ENCODE data around the gene ADAM23. TPM values are rescaled to one million over a fixed set of nuclear protein-coding genes. Genes with fewer than 3 reads are reported as not detected.

Gene ADAM23
- total and polyA plus RNA-seq, 2 experiments from 2014 or later = 11.8 to 15.9 TPM

GRCh38 chr2:206611191-206611590 is 167.9 kb downstream of the ADAM23 start:
- no peaks in the 10 kb centered on the region for H3K79me2 ChIP-seq (replicated peaks; ENCODE audit: insufficient read depth)
- H3K27me3 ChIP-seq (ENCODE audit: insufficient read depth) = no peaks in the 10 kb centered on the region
- H2AFZ ChIP-seq = no peak overlapping the region
- H3K4me2 ChIP-seq = no peak overlapping the region
- peaks cover 4% of the 10 kb centered on the region for H3K27me3 Mint-ChIP-seq (ENCODE audit: insufficient read depth, low read depth, poor library complexity)
- H4K20me1 ChIP-seq (replicated peaks; ENCODE audit: insufficient read depth) = no peaks in the 10 kb centered on the region
- peaks cover 3% of the 10 kb centered on the region; the same call in 2 of the 3 replicates for H3K36me3 Mint-ChIP-seq (ENCODE audit: low read depth)
- no peak for DNase-seq (ENCODE audit: low spot score)
- H3K27ac Mint-ChIP-seq = no peak overlapping the region
- H3K4me3 ChIP-seq = no peak overlapping the region
- no peak for ATAC-seq
- no peak overlapping the region for H3K4me3 Mint-ChIP-seq
- peaks cover 2% of the 10 kb centered on the region; the same call in 1 of the 3 replicates for H3K4me1 Mint-ChIP-seq
- H3K9me2 ChIP-seq (ENCODE audit: insufficient read depth) = no peaks in the 10 kb centered on the region
- H3K27ac ChIP-seq (ENCODE audit: low read depth) = no peak overlapping the region
- no peaks in the 10 kb centered on the region for H3F3A ChIP-seq (replicated peaks; ENCODE audit: low read depth)
- no peaks in the 10 kb centered on the region for H3K36me3 ChIP-seq (ENCODE audit: insufficient read depth)
- TF ChIP-seq JUNB (IDR thresholded peaks at IDR 0.05; ENCODE audit: unreplicated experiment) (no peak), ZNF114 (CRISPR knock-in tag; IDR thresholded peaks at IDR 0.05) (no peak), REST (IDR thresholded peaks at IDR 0.05; ENCODE audit: unreplicated experiment) (no peak), STAT1 (IDR thresholded peaks at IDR 0.05; ENCODE audit: unreplicated experiment) (no peak), NANOG (IDR thresholded peaks at IDR 0.05; ENCODE audit: borderline replicate concordance) (no peak), CTCF (conservative IDR thresholded peaks at IDR 0.05; ENCODE audit: low read depth in 2 of 2) (no peak), ZNF462 (CRISPR knock-in tag; IDR thresholded peaks at IDR 0.05) (no peak)
- no peaks in the 10 kb centered on the region for H3K9me3 Mint-ChIP-seq
- H3K4me1 ChIP-seq (ENCODE audit: insufficient read depth) = no peaks in the 10 kb centered on the region

All from GM23338 (cell line).